ENCODE measurements around the gene ADAM12.

GRCh38 chr10:126073606-126074005, 314.7 kb downstream of the ADAM12 start:
- TF ChIP-seq CTCF (IDR thresholded peaks at IDR 0.05): no peak
- no peak for TF ChIP-seq EZH2 (IDR thresholded peaks at IDR 0.05)
- TF ChIP-seq EZH2phosphoT487 (IDR thresholded peaks at IDR 0.05): no peak
